Measurements from ENCODE around the gene NFASC. TPM values are rescaled to one million over a fixed set of nuclear protein-coding genes. Genes with fewer than 3 reads are reported as not detected.

The NFASC gene
- total RNA-seq, 1 donor, result 36.9 TPM

GRCh38 chr1:204853436-204853835, 17.2 kb upstream of the NFASC start:
- Histone ChIP-seq H4K20me1 (ENCODE audit: insufficient read depth, low read length) (peaks cover 65% of the 10 kb centered on the region), H3K9me3 (ENCODE audit: low read depth, low read length) (no peaks in the 10 kb centered on the region), H3K27me3 (ENCODE audit: insufficient read depth, low read length) (no peaks in the 10 kb centered on the region), H2AFZ (ENCODE audit: low read length) (no peak overlapping the region), H3K27ac (ENCODE audit: low read depth, low read length) (no peak overlapping the region), H3K36me3 (ENCODE audit: insufficient read depth, low read length) (no peaks in the 10 kb centered on the region), H3K4me2 (ENCODE audit: insufficient read depth, low read length) (no peak overlapping the region), H3K4me3 (ENCODE audit: insufficient read depth, low read length) (no peak overlapping the region), H3K4me1 (ENCODE audit: insufficient read depth, low read length) (no peaks in the 10 kb centered on the region), H3K79me2 (ENCODE audit: insufficient read depth, low read length) (peaks cover 57% of the 10 kb centered on the region)
- no peak for TF ChIP-seq CTCF (IDR thresholded peaks at IDR 0.05; ENCODE audit: extremely low read depth, low read depth, low read length)
- DNase-seq (ENCODE audit: insufficient read length, low spot score, missing footprints), result no peak

DNA sequence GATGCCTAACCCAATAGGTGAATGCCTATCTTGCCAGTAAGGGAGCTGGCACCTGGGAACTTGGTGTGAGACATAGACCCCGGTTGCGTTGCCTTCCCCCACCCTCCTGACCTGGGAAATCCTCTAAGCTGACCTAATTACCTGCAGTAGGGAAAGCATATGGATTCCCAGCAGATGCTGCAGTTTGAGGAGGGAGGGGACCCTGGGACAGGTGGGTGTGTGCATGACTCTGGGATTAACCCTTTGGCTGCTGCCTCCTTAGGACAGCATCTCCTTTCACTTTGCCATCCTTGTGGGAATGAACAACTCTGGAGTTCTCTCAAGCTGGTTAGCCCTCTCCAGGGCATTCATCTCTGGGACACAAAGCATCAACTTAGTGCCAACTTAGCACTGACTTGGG, 16.4 kb upstream of the NFASC start:
- TF ChIP-seq CTCF (IDR thresholded peaks at IDR 0.05; ENCODE audit: extremely low read depth, low read depth, low read length), result no peak
- Histone ChIP-seq H3K36me3 (ENCODE audit: insufficient read depth, low read length) (no peaks in the 10 kb centered on the region), H3K4me2 (ENCODE audit: insufficient read depth, low read length) (no peak overlapping the region), H2AFZ (ENCODE audit: low read length) (no peak overlapping the region), H3K27ac (ENCODE audit: low read depth, low read length) (no peak overlapping the region), H3K9me3 (ENCODE audit: low read depth, low read length) (no peaks in the 10 kb centered on the region), H3K4me1 (ENCODE audit: insufficient read depth, low read length) (no peaks in the 10 kb centered on the region), H3K79me2 (ENCODE audit: insufficient read depth, low read length) (peaks cover 52% of the 10 kb centered on the region), H3K27me3 (ENCODE audit: insufficient read depth, low read length) (no peaks in the 10 kb centered on the region), H3K4me3 (ENCODE audit: insufficient read depth, low read length) (no peak overlapping the region), H4K20me1 (ENCODE audit: insufficient read depth, low read length) (peaks cover 62% of the 10 kb centered on the region)
- no peak for DNase-seq (ENCODE audit: insufficient read length, low spot score, missing footprints)

DNA sequence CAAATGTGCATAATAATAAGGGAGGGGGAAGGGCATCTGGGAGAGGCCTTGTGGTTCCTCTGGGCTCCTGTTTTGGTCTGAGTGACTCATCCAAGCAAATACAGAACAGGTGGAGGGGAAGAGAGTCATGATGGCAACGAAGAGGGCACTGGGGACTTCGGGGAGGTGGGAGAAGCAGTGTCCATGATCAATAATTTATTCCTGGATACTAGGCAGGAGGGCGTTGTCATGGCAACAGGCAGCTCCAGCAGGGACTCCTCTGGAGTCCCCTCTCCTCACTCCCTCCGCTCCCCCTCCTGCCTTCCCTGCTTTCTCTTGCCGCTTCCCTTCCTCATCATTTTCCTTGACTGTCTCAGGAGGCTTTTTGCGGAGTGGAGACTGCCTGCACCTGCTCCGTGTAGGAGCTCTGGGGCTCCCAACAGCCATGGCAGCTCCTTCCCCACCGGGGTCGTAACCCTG, 12.3 kb upstream of the NFASC start:
- Histone ChIP-seq H3K9me3 (ENCODE audit: low read depth, low read length) (no peaks in the 10 kb centered on the region), H3K4me1 (ENCODE audit: insufficient read depth, low read length) (no peaks in the 10 kb centered on the region), H3K27me3 (ENCODE audit: insufficient read depth, low read length) (no peaks in the 10 kb centered on the region), H4K20me1 (ENCODE audit: insufficient read depth, low read length) (peaks cover 64% of the 10 kb centered on the region), H3K27ac (ENCODE audit: low read depth, low read length) (no peak overlapping the region), H2AFZ (ENCODE audit: low read length) (no peak overlapping the region), H3K79me2 (ENCODE audit: insufficient read depth, low read length) (peaks cover 35% of the 10 kb centered on the region), H3K4me2 (ENCODE audit: insufficient read depth, low read length) (no peak overlapping the region), H3K36me3 (ENCODE audit: insufficient read depth, low read length) (no peaks in the 10 kb centered on the region), H3K4me3 (ENCODE audit: insufficient read depth, low read length) (no peak overlapping the region)
- no peak for TF ChIP-seq CTCF (IDR thresholded peaks at IDR 0.05; ENCODE audit: extremely low read depth, low read depth, low read length)
- no peak for DNase-seq (ENCODE audit: insufficient read length, low spot score, missing footprints)

DNA sequence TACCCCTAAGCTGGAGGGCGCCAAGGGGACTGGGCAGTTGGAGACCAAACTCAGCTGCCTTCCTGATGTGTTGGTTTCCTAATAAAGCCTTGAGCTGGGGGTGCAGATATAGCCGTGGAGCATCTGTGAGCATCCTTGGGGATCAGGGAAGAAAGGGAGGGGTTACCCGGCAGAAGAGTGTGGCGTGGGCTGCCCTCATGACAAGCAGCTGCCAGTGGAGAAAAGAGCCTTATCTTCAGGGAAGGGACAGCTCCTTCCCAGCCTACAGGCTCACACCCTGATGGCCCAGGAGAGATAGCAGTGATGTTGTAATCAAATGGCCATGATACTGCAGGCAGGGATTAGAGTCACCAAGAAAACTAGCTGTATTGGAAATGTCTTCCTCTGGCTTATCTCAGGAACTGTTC, 10.8 kb upstream of the NFASC start:
- H4K20me1 ChIP-seq (ENCODE audit: insufficient read depth, low read length), result peaks cover 49% of the 10 kb centered on the region
- peaks cover 25% of the 10 kb centered on the region for H3K79me2 ChIP-seq (ENCODE audit: insufficient read depth, low read length)
- TF ChIP-seq CTCF (IDR thresholded peaks at IDR 0.05; ENCODE audit: extremely low read depth, low read depth, low read length), result no peak
- no peak overlapping the region for H3K27ac ChIP-seq (ENCODE audit: low read depth, low read length)
- no peaks in the 10 kb centered on the region for H3K9me3 ChIP-seq (ENCODE audit: low read depth, low read length)
- DNase-seq (ENCODE audit: insufficient read length, low spot score, missing footprints), result no peak
- H3K4me3 ChIP-seq (ENCODE audit: insufficient read depth, low read length), result no peak overlapping the region
- no peak overlapping the region for H3K4me2 ChIP-seq (ENCODE audit: insufficient read depth, low read length)
- no peaks in the 10 kb centered on the region for H3K36me3 ChIP-seq (ENCODE audit: insufficient read depth, low read length)
- no peak overlapping the region for H2AFZ ChIP-seq (ENCODE audit: low read length)
- no peaks in the 10 kb centered on the region for H3K4me1 ChIP-seq (ENCODE audit: insufficient read depth, low read length)
- no peaks in the 10 kb centered on the region for H3K27me3 ChIP-seq (ENCODE audit: insufficient read depth, low read length)

Measured in osteoblast (primary cell).